HFF-Myc (cell line): ENCODE data around the gene SLC24A4.

ENCODE experiments used
- DNase-seq: peaks from one replicate; pipeline ENCODE4 v3.0.0-alpha.2; 2011; ENCODE audit warnings: low read depth; ENCODE audit errors: extremely low read depth
- H3K4me3 ChIP-seq: replicated peaks from 2 replicates; pipeline ENCODE4 v1.5.1; 2011; ENCODE audit warnings: low read depth, mild to moderate bottlenecking, control low read depth, low read length
- CTCF ChIP-seq: IDR thresholded peaks from 2 replicates; pipeline ENCODE4 v1.5.1; 2012; ENCODE audit warnings: mild to moderate bottlenecking, low read depth, low read length, control low read depth; ENCODE audit errors: missing control alignments

SLC24A4 gene

GRCh38 chr14:92443167-92443566 is 120.2 kb downstream of the SLC24A4 start:
- DNase-seq: no peak
- TF ChIP-seq CTCF: no peak
- H3K4me3 ChIP-seq: no peak overlapping the region

DNA sequence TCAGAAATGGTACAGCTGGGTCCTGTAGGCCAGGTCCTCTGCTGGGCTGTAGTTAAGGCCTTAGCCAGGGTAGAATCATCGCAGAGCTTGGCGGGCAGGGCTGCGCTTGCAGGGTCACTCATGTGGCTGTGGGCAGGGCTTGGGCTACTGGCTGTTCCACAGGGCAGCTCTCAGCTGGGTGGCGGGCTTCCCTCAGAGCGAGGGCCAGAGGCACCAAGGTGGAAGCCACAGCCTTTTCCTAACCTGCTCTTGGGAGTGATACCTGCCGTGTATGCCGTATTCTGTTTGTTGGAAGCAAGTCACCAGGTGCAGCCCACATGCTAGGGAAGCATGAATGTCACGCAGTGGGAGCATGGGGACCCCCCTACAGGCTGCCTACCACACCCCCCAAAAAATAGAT is 120.8 kb downstream of the SLC24A4 start:
- H3K4me3 ChIP-seq: no peak overlapping the region
- DNase-seq: no peak
- TF ChIP-seq CTCF: no peak

- no peak for DNase-seq
- H3K4me3 ChIP-seq: no peak overlapping the region
- TF ChIP-seq CTCF: no peak
Observed at GRCh38 chr14:92446771-92447170, 123.8 kb downstream of the SLC24A4 start.

GRCh38 chr14:92447416-92448197 is 124.6 kb downstream of the SLC24A4 start:
- DNase-seq: no peak
- no peak overlapping the region for H3K4me3 ChIP-seq
- no peak for TF ChIP-seq CTCF

GRCh38 chr14:92448786-92449185 is 125.8 kb downstream of the SLC24A4 start:
- DNase-seq: no peak
- no peak for TF ChIP-seq CTCF
- no peak overlapping the region for H3K4me3 ChIP-seq

GRCh38 chr14:92449404-92450181 is 126.6 kb downstream of the SLC24A4 start:
- TF ChIP-seq CTCF: no peak
- no peak for DNase-seq
- no peak overlapping the region for H3K4me3 ChIP-seq
